DND-41 (cell line): Measurements from ENCODE around the gene AGAP2.

Source experiments
- ATAC-seq: fragments of 200-7000 bp; cut with Tn5 transposase; 3 replicates; pipeline ENCODE4 v1.9.1; 2021; ENCODE audit warnings: low read depth; ENCODE audit not compliant: insufficient read depth
- DNase-seq: peaks from one replicate; pipeline ENCODE4 v3.0.0-alpha.2; 2020
- H2AFZ ChIP-seq: 2 replicates; pipeline ENCODE4 v1.6.0; 2012; ENCODE audit warnings: low read depth, low read length
- H3K27ac ChIP-seq: 2 replicates; pipeline ENCODE4 v1.5.1; 2012; ENCODE audit warnings: low read length, inconsistent platforms
- H3K27me3 ChIP-seq: fragments of 200-600 bp; sonication (generic); 2 replicates; pipeline ENCODE4 v1.6.0; 2012; ENCODE audit warnings: low read length, mild to moderate bottlenecking, inconsistent platforms; ENCODE audit not compliant: insufficient read depth, poor library complexity
- H3K36me3 ChIP-seq: 2 replicates; pipeline ENCODE4 v1.5.1; 2012; ENCODE audit warnings: low read length, inconsistent platforms; ENCODE audit not compliant: insufficient read depth
- H3K4me1 ChIP-seq: 2 replicates; pipeline ENCODE4 v1.5.1; 2012; ENCODE audit warnings: mild to moderate bottlenecking, low read length; ENCODE audit not compliant: insufficient read depth
- H3K4me2 ChIP-seq: 2 replicates; pipeline ENCODE4 v1.6.0; 2012; ENCODE audit warnings: mild to moderate bottlenecking, moderate library complexity, low read length, inconsistent platforms; ENCODE audit not compliant: insufficient read depth
- H3K4me3 ChIP-seq, 2 experiments: fragments of 200-600 bp in 1 of 2; shearing (Covaris generic) in 1 of 2; 2 replicates each; pipeline ENCODE4 v1.5.1; 2012 to 2016; ENCODE audit warnings: inconsistent platforms in 2 of 2, low read length in 2 of 2, mild to moderate bottlenecking in 2 of 2, low read depth in 1 of 2, moderate library complexity in 1 of 2
- H3K79me2 ChIP-seq: 2 replicates; pipeline ENCODE4 v1.6.0; 2012; ENCODE audit warnings: low read length, inconsistent platforms; ENCODE audit not compliant: insufficient read depth
- H3K9ac ChIP-seq: 2 replicates; pipeline ENCODE4 v1.6.0; 2012; ENCODE audit warnings: low read depth, mild to moderate bottlenecking, inconsistent platforms, low read length, moderate library complexity
- H3K9me3 ChIP-seq: 2 replicates; pipeline ENCODE4 v1.5.1; 2012; ENCODE audit warnings: low read length, moderate library complexity, mild to moderate bottlenecking, inconsistent platforms; ENCODE audit not compliant: insufficient read depth, severe bottlenecking
- H4K20me1 ChIP-seq: 2 replicates; pipeline ENCODE4 v1.6.0; 2012; ENCODE audit warnings: low read length; ENCODE audit not compliant: insufficient read depth
- EZH2 ChIP-seq: IDR thresholded peaks from 3 replicates; pipeline ENCODE4 v1.6.1; 2012; ENCODE audit warnings: borderline replicate concordance, low read depth, mild to moderate bottlenecking, moderate library complexity, low read length, inconsistent platforms; ENCODE audit not compliant: severe bottlenecking
- TF ChIP-seq, protein P1 (sequence below): IDR thresholded peaks from 2 replicates; pipeline ENCODE4 v1.5.1; 2012; ENCODE audit warnings: borderline replicate concordance, low read length, moderate library complexity, mild to moderate bottlenecking; ENCODE audit not compliant: poor library complexity, severe bottlenecking; ENCODE audit errors: extremely low read depth

Gene AGAP2

GRCh38 chr12:57719777-57720605 lies 18.6 kb downstream of the AGAP2 start:
- Histone ChIP-seq H3K4me3 (no peak overlapping the region), H3K27ac (no peak overlapping the region), H3K9ac (no peak overlapping the region), H2AFZ (no peak overlapping the region), H3K4me2 (no peak overlapping the region), H3K27me3 (no peaks in the 10 kb centered on the region), H3K79me2 (no peaks in the 10 kb centered on the region), H3K4me1 (no peaks in the 10 kb centered on the region), H3K36me3 (peaks cover 66% of the 10 kb centered on the region), H4K20me1 (no peaks in the 10 kb centered on the region; the same call in 1 of the 2 replicates), H3K9me3 (no peaks in the 10 kb centered on the region)
- ATAC-seq (no peak), DNase-seq (no peak)
- TF ChIP-seq, protein P1, sequence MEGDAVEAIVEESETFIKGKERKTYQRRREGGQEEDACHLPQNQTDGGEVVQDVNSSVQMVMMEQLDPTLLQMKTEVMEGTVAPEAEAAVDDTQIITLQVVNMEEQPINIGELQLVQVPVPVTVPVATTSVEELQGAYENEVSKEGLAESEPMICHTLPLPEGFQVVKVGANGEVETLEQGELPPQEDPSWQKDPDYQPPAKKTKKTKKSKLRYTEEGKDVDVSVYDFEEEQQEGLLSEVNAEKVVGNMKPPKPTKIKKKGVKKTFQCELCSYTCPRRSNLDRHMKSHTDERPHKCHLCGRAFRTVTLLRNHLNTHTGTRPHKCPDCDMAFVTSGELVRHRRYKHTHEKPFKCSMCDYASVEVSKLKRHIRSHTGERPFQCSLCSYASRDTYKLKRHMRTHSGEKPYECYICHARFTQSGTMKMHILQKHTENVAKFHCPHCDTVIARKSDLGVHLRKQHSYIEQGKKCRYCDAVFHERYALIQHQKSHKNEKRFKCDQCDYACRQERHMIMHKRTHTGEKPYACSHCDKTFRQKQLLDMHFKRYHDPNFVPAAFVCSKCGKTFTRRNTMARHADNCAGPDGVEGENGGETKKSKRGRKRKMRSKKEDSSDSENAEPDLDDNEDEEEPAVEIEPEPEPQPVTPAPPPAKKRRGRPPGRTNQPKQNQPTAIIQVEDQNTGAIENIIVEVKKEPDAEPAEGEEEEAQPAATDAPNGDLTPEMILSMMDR: no peak
- no peak for TF ChIP-seq EZH2

DNA sequence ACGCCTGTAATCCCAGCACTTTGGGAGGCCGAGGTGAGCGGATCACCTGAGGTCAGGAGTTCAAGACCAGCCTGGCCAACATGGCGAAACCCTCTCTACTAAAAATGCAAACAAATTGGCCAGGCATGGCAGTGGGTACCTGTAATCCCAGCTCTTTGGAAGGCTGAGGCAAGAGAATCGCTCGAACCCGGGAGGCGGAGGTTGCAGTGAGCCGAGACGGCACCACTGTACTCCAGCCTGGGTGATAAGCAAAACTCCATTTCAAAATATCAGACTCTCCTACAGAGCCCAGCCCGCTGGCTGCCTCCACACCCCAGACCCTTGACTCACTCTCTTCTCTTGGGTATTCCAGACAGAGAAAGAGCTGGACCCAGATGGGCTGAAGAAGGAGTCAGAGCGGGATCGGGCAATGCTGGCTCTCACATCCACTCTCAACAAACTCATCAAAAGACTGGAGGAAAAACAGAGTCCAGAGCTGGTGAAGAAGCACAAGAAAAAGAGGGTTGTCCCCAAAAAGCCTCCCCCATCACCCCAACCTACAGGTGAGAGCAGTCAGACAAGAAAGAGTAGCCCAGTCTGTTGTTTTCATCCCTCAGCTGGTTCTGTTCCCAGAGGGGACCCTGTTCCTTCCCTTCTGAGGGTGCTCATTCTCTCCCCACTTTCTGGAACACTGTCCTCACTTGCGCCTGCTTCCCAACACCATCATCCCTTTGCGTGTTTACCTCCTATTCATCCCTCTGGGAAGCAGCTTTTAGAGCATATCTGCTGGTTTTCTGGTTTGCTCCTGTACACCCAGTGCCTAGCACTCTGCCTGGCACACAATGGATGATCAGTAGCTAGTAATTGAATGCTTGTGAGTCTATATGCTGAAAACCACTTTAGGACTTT lies 19.7 kb downstream of the AGAP2 start:
- Histone ChIP-seq H3K4me1 (no peaks in the 10 kb centered on the region), H3K27me3 (no peaks in the 10 kb centered on the region), H3K4me3 (no peak overlapping the region), H3K36me3 (peaks cover 66% of the 10 kb centered on the region), H2AFZ (no peak overlapping the region), H3K4me2 (no peak overlapping the region), H3K79me2 (no peaks in the 10 kb centered on the region), H4K20me1 (no peaks in the 10 kb centered on the region; the same call in 1 of the 2 replicates), H3K9ac (no peak overlapping the region), H3K27ac (no peak overlapping the region), H3K9me3 (no peaks in the 10 kb centered on the region)
- DNase-seq (no peak), ATAC-seq (no peak)
- TF ChIP-seq EZH2: no peak
- TF ChIP-seq, protein P1: no peak

DNA sequence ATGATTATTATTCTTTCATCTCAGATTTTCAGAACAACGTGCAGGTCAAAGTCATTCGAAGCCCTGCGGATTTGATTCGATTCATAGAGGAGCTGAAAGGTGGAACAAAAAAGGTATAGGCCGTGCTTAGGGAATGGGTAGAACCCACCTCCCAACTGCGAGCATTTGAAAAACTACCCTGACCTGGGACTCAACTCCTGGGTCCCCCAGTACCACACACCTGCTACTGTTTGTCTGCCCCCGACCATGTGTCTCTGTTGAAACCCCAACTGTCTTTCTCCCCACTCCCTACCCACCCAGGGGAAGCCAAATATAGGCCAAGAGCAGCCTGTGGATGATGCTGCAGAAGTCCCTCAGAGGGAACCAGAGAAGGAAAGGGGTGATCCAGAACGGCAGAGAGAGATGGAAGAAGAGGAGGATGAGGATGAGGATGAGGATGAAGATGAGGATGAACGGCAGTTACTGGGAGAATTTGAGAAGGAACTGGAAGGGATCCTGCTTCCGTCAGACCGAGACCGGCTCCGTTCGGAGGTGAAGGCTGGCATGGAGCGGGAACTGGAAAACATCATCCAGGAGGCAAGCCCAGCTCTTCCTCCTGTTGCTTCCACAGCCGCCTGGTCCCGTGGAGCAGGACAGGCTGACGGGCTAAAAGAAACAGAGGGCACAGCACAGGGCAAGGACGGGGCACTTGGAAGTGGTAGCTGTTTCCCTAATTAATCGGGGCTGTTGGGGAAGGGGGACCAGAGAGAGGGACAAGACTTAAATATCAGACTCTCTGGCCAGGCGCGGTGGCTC lies 20.5 kb downstream of the AGAP2 start:
- Histone ChIP-seq H3K9me3 (no peaks in the 10 kb centered on the region), H3K79me2 (no peaks in the 10 kb centered on the region), H3K9ac (no peak overlapping the region), H3K4me3 (no peak overlapping the region), H4K20me1 (no peaks in the 10 kb centered on the region), H3K4me1 (no peaks in the 10 kb centered on the region), H3K4me2 (no peak overlapping the region), H3K36me3 (peaks cover 66% of the 10 kb centered on the region), H3K27ac (no peak overlapping the region), H3K27me3 (no peaks in the 10 kb centered on the region), H2AFZ (no peak overlapping the region)
- no peak for ATAC-seq
- DNase-seq: no peak
- TF ChIP-seq, protein P1: no peak
- TF ChIP-seq EZH2: no peak
